Activated CD4-positive, alpha-beta T cell treated with anti-CD3 and anti-CD28 coated beads, Interleukin-2, amount 50 U/mL, for 48 hours (primary cell): ENCODE data around the gene GALNT18.

Experiments
- DNase-seq, 2 experiments: peaks; one replicate each; pipeline ENCODE4 v3.0.0-alpha.2; 2020

The GALNT18 gene

GRCh38 chr11:11427140-11427539 lies 194.7 kb downstream of the GALNT18 start:
- no peak for DNase-seq

- DNase-seq: no peak
Observed at GRCh38 chr11:11426226-11426952, 195.4 kb downstream of the GALNT18 start.

- no peak for DNase-seq
Observed at GRCh38 chr11:11425806-11426205, 196.0 kb downstream of the GALNT18 start.

GRCh38 chr11:11424688-11425087 lies 197.1 kb downstream of the GALNT18 start:
- DNase-seq: no peak

GRCh38 chr11:11422411-11423128 lies 199.2 kb downstream of the GALNT18 start:
- DNase-seq: no peak

GRCh38 chr11:11421509-11421908 lies 200.3 kb downstream of the GALNT18 start:
- no peak for DNase-seq

- DNase-seq: no peak
Observed at GRCh38 chr11:11420899-11421285, 200.9 kb downstream of the GALNT18 start.

GRCh38 chr11:11420191-11420898 lies 201.5 kb downstream of the GALNT18 start:
- DNase-seq: no peak

- DNase-seq: no peak
Observed at GRCh38 chr11:11419747-11420146, 202.1 kb downstream of the GALNT18 start.

- no peak for DNase-seq
Observed at GRCh38 chr11:11416917-11417316, 204.9 kb downstream of the GALNT18 start.

- DNase-seq: no peak
Observed at GRCh38 chr11:11416502-11416901, 205.3 kb downstream of the GALNT18 start.

GRCh38 chr11:11415901-11416300 lies 205.9 kb downstream of the GALNT18 start:
- DNase-seq: no peak

- no peak for DNase-seq
Observed at GRCh38 chr11:11414996-11415395, 206.8 kb downstream of the GALNT18 start.

GRCh38 chr11:11413776-11414175 lies 208.0 kb downstream of the GALNT18 start:
- no peak for DNase-seq

GRCh38 chr11:11411401-11411985 lies 210.3 kb downstream of the GALNT18 start:
- no peak for DNase-seq

- no peak for DNase-seq
Observed at GRCh38 chr11:11409901-11410300, 211.9 kb downstream of the GALNT18 start.

GRCh38 chr11:11409224-11409623 lies 212.6 kb downstream of the GALNT18 start:
- DNase-seq: no peak

- no peak for DNase-seq
Observed at GRCh38 chr11:11408436-11409221, 213.2 kb downstream of the GALNT18 start.

GRCh38 chr11:11407763-11408084 lies 214.1 kb downstream of the GALNT18 start:
- DNase-seq: no peak

- DNase-seq: no peak
Observed at GRCh38 chr11:11407065-11407762, 214.6 kb downstream of the GALNT18 start.

GRCh38 chr11:11406652-11407051 lies 215.2 kb downstream of the GALNT18 start:
- DNase-seq: no peak
